CD4-positive, alpha-beta T cell (primary cell): ENCODE results near the gene ARMC8. TPM values are rescaled to one million over a fixed set of nuclear protein-coding genes. Genes with fewer than 3 reads are reported as not detected.

Experiments used
- ATAC-seq: fragments of 200-7000 bp; cut with Tn5 transposase; one replicate; pipeline ENCODE4 v1.10.0; 2022; ENCODE audit warnings: mild to moderate bottlenecking; ENCODE audit not compliant: poor library complexity
- CTCF ChIA-PET: fragments of 350-600 bp; sonication (Branson Sonifier 250); formaldehyde crosslinking; loops from one replicate; lab custom pipeline; 2021; ENCODE audit warnings: antibody characterized with exemption, inconsistent platforms; lab: Charles Lee
- POLR2A ChIA-PET: fragments of 350-600 bp; sonication (Branson Sonifier 250); formaldehyde crosslinking; loops from one replicate; lab custom pipeline; 2021; ENCODE audit warnings: antibody characterized with exemption, inconsistent platforms; lab: Charles Lee
- DNase-seq, 14 experiments: peaks; one replicate each; pipeline ENCODE4 v3.0.0-alpha.2; 2013 to 2020; ENCODE audit warnings: mixed read lengths in 2 of 14
- H3K27ac ChIP-seq, 2 donors: one replicate each; pipeline versions ENCODE4 v1.5.1 to v1.7.0; 2013; ENCODE audit warnings: low read length in 2 of 2, low read depth in 1 of 2, mild to moderate bottlenecking in 1 of 2
- H3K27me3 ChIP-seq, 2 experiments: 1 replicate in 1 of 2; 2 replicates in 1 of 2; pipeline versions ENCODE4 v1.6.1 to v1.7.0; 2013; ENCODE audit warnings: low read length in 2 of 2, control low read depth in 1 of 2, mild to moderate bottlenecking in 1 of 2, moderate library complexity in 1 of 2; ENCODE audit not compliant: insufficient read depth in 2 of 2, control insufficient read depth in 1 of 2
- H3K36me3 ChIP-seq: one replicate; pipeline ENCODE4 v1.6.1; 2013; ENCODE audit warnings: low read length, control low read depth; ENCODE audit not compliant: insufficient read depth
- H3K4me1 ChIP-seq: one replicate; pipeline ENCODE4 v1.6.1; 2013; ENCODE audit warnings: low read length, control low read depth; ENCODE audit not compliant: insufficient read depth
- H3K4me3 ChIP-seq: one replicate; pipeline ENCODE4 v1.5.1; 2013; ENCODE audit warnings: mild to moderate bottlenecking, low read length, moderate library complexity
- H3K9me3 ChIP-seq, 2 experiments: 1 replicate in 1 of 2; 2 replicates in 1 of 2; pipeline versions ENCODE4 v1.6.1 to v1.7.0; 2013; ENCODE audit warnings: low read length in 2 of 2, mild to moderate bottlenecking in 2 of 2, control low read depth in 1 of 2, moderate library complexity in 1 of 2; ENCODE audit not compliant: control insufficient read depth in 1 of 2, insufficient read depth in 1 of 2
- H3K27ac Mint-ChIP-seq: one replicate; pipeline ENCODE4 v1.8.0; 2020; ENCODE audit warnings: mixed read lengths
- H3K27me3 Mint-ChIP-seq: one replicate; pipeline ENCODE4 v1.8.0; 2021; ENCODE audit warnings: mixed read lengths
- H3K36me3 Mint-ChIP-seq: one replicate; pipeline ENCODE4 v1.8.0; 2021; ENCODE audit warnings: low read depth, mixed read lengths
- H3K4me1 Mint-ChIP-seq: one replicate; pipeline ENCODE4 v1.8.0; 2021; ENCODE audit warnings: low read depth, mixed read lengths
- H3K4me3 Mint-ChIP-seq: one replicate; pipeline ENCODE4 v1.8.0; 2020; ENCODE audit warnings: mild to moderate bottlenecking, mixed read lengths
- H3K9me3 Mint-ChIP-seq: one replicate; pipeline ENCODE4 v1.8.0; 2020; ENCODE audit warnings: mixed read lengths
- intact Hi-C, 2 experiments: fragments of 100-400 bp; cut with DNase I in 1 of 2; cut with micrococcal nuclease in 1 of 2; formaldehyde crosslinking; loops; one replicate each; pipeline versions ENCODE4 v1.15.1 to v1.9.0; 2023 to 2025; cut with DNase I, micrococcal nuclease
- total RNA-seq, 174 experiments: library from RNA in 2 of 174; stranded (reverse) in 2 of 174; gene quantifications; one replicate each; pipeline ENCODE4 v1.2.3 and lab custom pipeline; 2021 to 2026
- TF ChIP-seq, protein P1 (sequence below): fragments of 200-600 bp; IDR thresholded peaks from one replicate; pipeline ENCODE4 v1.8.0; 2022; ENCODE audit warnings: antibody characterized with exemption, mild to moderate bottlenecking

Gene ARMC8
- total RNA-seq, 2 experiments from 2014 or later: 62.8 to 62.9 TPM

- Mint-ChIP-seq H3K4me1 (no peaks in the 10 kb centered on the region), H3K9me3 (no peaks in the 10 kb centered on the region), H3K27me3 (no peaks in the 10 kb centered on the region), H3K4me3 (no peak overlapping the region), H3K27ac (no peak overlapping the region), H3K36me3 (peaks cover 65% of the 10 kb centered on the region)
- no peaks in the 10 kb centered on the region for H3K4me1 ChIP-seq
- ATAC-seq (no peak), DNase-seq (no peak)
- no peak overlapping the region for H3K27ac ChIP-seq
- TF ChIP-seq, protein P1, sequence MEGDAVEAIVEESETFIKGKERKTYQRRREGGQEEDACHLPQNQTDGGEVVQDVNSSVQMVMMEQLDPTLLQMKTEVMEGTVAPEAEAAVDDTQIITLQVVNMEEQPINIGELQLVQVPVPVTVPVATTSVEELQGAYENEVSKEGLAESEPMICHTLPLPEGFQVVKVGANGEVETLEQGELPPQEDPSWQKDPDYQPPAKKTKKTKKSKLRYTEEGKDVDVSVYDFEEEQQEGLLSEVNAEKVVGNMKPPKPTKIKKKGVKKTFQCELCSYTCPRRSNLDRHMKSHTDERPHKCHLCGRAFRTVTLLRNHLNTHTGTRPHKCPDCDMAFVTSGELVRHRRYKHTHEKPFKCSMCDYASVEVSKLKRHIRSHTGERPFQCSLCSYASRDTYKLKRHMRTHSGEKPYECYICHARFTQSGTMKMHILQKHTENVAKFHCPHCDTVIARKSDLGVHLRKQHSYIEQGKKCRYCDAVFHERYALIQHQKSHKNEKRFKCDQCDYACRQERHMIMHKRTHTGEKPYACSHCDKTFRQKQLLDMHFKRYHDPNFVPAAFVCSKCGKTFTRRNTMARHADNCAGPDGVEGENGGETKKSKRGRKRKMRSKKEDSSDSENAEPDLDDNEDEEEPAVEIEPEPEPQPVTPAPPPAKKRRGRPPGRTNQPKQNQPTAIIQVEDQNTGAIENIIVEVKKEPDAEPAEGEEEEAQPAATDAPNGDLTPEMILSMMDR: no peak
- ChIA-PET POLR2A (no interaction called here), CTCF (no interaction called here)
- peaks cover 49% of the 10 kb centered on the region for H3K36me3 ChIP-seq
- H3K9me3 ChIP-seq: no peaks in the 10 kb centered on the region
- H3K4me3 ChIP-seq: no peak overlapping the region
- intact Hi-C loops: loop anchor here (5.0 to 10.0 kb wide), 2 partner anchors 58 to 60 kb away; partner anchors contain the start of gene NME9 (in 2 of the 2)
- no peaks in the 10 kb centered on the region for H3K27me3 ChIP-seq
Observed at GRCh38 chr3:138267083-138267482, 80.0 kb downstream of the ARMC8 start.

GRCh38 chr3:138270245-138270644 lies 83.1 kb downstream of the ARMC8 start:
- H3K4me3 ChIP-seq: no peak overlapping the region
- peaks cover 64% of the 10 kb centered on the region for H3K36me3 ChIP-seq
- H3K4me1 ChIP-seq: no peaks in the 10 kb centered on the region
- intact Hi-C loops: loop anchor here in 1 of 2 experiments (5.0 kb wide), 1 partner anchor 88 kb away; no protein-coding TSS in a partner anchor
- CTCF ChIA-PET: no interaction called here
- TF ChIP-seq, protein P1: no peak
- H3K27me3 ChIP-seq: no peaks in the 10 kb centered on the region
- DNase-seq (no peak), ATAC-seq (no peak)
- Mint-ChIP-seq H3K27me3 (no peaks in the 10 kb centered on the region), H3K36me3 (peaks cover 74% of the 10 kb centered on the region), H3K9me3 (no peaks in the 10 kb centered on the region), H3K27ac (no peak overlapping the region), H3K4me3 (no peak overlapping the region), H3K4me1 (no peaks in the 10 kb centered on the region)
- POLR2A ChIA-PET: no interaction called here
- H3K27ac ChIP-seq: no peak overlapping the region
- H3K9me3 ChIP-seq: no peaks in the 10 kb centered on the region

GRCh38 chr3:138271189-138271794 lies 84.2 kb downstream of the ARMC8 start:
- intact Hi-C loops: loop anchor here in 1 of 2 experiments (5.0 kb wide), 1 partner anchor 89 kb away; no protein-coding TSS in a partner anchor
- no peak overlapping the region for H3K27ac Mint-ChIP-seq
- CTCF ChIA-PET: no interaction called here
- no peak overlapping the region for H3K27ac ChIP-seq
- POLR2A ChIA-PET: no interaction called here
- H3K27me3 ChIP-seq: no peaks in the 10 kb centered on the region
- ATAC-seq (no peak), DNase-seq (no peak)
- no peaks in the 10 kb centered on the region for H3K9me3 Mint-ChIP-seq
- no peak overlapping the region for H3K4me3 Mint-ChIP-seq
- peaks cover 62% of the 10 kb centered on the region for H3K36me3 ChIP-seq
- TF ChIP-seq, protein P1: no peak
- peaks cover 74% of the 10 kb centered on the region for H3K36me3 Mint-ChIP-seq
- no peaks in the 10 kb centered on the region for H3K4me1 Mint-ChIP-seq
- no peak overlapping the region for H3K4me3 ChIP-seq
- no peaks in the 10 kb centered on the region for H3K4me1 ChIP-seq
- H3K27me3 Mint-ChIP-seq: no peaks in the 10 kb centered on the region
- no peaks in the 10 kb centered on the region for H3K9me3 ChIP-seq
